Stimulated activated CD4-positive, alpha-beta T cell treated with anti-CD3 and anti-CD28 coated beads, Interleukin-4, amount 100 ng/mL, for 1 hour (primary cell): Measurements from ENCODE around the gene RASSF7.

Source experiments
- DNase-seq: peaks from one replicate; pipeline ENCODE4 v3.0.0-alpha.2; 2020

RASSF7 gene

GRCh38 chr11:551596-551995 is 9.2 kb upstream of the RASSF7 start:
- no peak for DNase-seq

- no peak for DNase-seq
Observed at GRCh38 chr11:553083-553987, 7.4 kb upstream of the RASSF7 start.

GRCh38 chr11:553988-554340 is 6.8 kb upstream of the RASSF7 start:
- no peak for DNase-seq

GRCh38 chr11:554428-555226 is 6.1 kb upstream of the RASSF7 start:
- peak; percentile 78 for DNase-seq

GRCh38 chr11:555227-555779 is 5.5 kb upstream of the RASSF7 start:
- no peak for DNase-seq

GRCh38 chr11:555780-556661 is 4.7 kb upstream of the RASSF7 start:
- no peak for DNase-seq

- no peak for DNase-seq
Observed at GRCh38 chr11:556662-557256, 4.0 kb upstream of the RASSF7 start.

- no peak for DNase-seq
Observed at GRCh38 chr11:557328-558132, 3.2 kb upstream of the RASSF7 start.

GRCh38 chr11:558503-558902 is 2.3 kb upstream of the RASSF7 start:
- DNase-seq, result no peak

GRCh38 chr11:559020-559620 is 1.6 kb upstream of the RASSF7 start:
- DNase-seq, result no peak

- DNase-seq, result no peak
Observed at GRCh38 chr11:559712-560304, 962 bp upstream of the RASSF7 start.

- no peak for DNase-seq
Observed at GRCh38 chr11:561148-562003, 606 bp downstream of the RASSF7 start.

- no peak for DNase-seq
Observed at GRCh38 chr11:562046-562645, 1.4 kb downstream of the RASSF7 start.

- DNase-seq, result no peak
Observed at GRCh38 chr11:563066-563811, 2.5 kb downstream of the RASSF7 start.

- no peak for DNase-seq
Observed at GRCh38 chr11:563812-564578, 3.2 kb downstream of the RASSF7 start.

- no peak for DNase-seq
Observed at GRCh38 chr11:565921-566509, 5.2 kb downstream of the RASSF7 start.

- DNase-seq, result no peak
Observed at GRCh38 chr11:567011-567628, 6.3 kb downstream of the RASSF7 start.
